Uterus (tissue), 4 donors: ENCODE data around the gene LMBRD1. TPM values are rescaled to one million over a fixed set of nuclear protein-coding genes. Genes with fewer than 3 reads are reported as not detected.

Experiments used
- DNase-seq, 2 donors: peaks; one replicate each; pipeline ENCODE4 v3.0.0-alpha.2; 2019 to 2020
- H3K27ac ChIP-seq, 2 donors: fragments of 200-600 bp; sonication (generic); 1 replicate in 1 of 2; 2 replicates in 1 of 2; pipeline ENCODE4 v1.5.1; 2016 to 2018
- H3K27me3 ChIP-seq, 2 donors: fragments of 200-600 bp; sonication (generic); one replicate each; pipeline ENCODE4 v1.5.1; 2018 to 2019; ENCODE audit warnings: control low read depth in 1 of 2
- H3K36me3 ChIP-seq, 2 donors: fragments of 200-600 bp; sonication (generic); one replicate each; pipeline ENCODE4 v1.5.1; 2019; ENCODE audit warnings: control low read depth in 1 of 2
- H3K4me1 ChIP-seq, 2 donors: fragments of 200-600 bp; sonication (generic); one replicate each; pipeline ENCODE4 v1.5.1; 2018 to 2019; ENCODE audit warnings: control low read depth in 1 of 2
- H3K4me3 ChIP-seq, 2 donors: fragments of 200-600 bp; sonication (generic); 1 replicate in 1 of 2; 2 replicates in 1 of 2; pipeline ENCODE4 v1.5.1; 2018 to 2019; ENCODE audit warnings: mild to moderate bottlenecking in 1 of 2
- H3K9me3 ChIP-seq, 2 donors: fragments of 200-600 bp; sonication (generic); one replicate each; pipeline ENCODE4 v1.5.1; 2019; ENCODE audit warnings: control low read depth in 1 of 2
- CTCF ChIP-seq, 4 experiments: fragments of 200-600 bp in 2 of 4; fragments of 450-650 bp in 2 of 4; sonication (generic) in 2 of 4; IDR thresholded peaks; one replicate each; pipeline ENCODE4 v1.5.1; 2016 to 2019; ENCODE audit warnings: antibody characterized with exemption in 4 of 4, mild to moderate bottlenecking in 2 of 4, moderate library complexity in 1 of 4
- POLR2A ChIP-seq, 2 donors: fragments of 450-650 bp; IDR thresholded peaks; one replicate each; pipeline ENCODE4 v1.6.1; 2016; ENCODE audit warnings: antibody characterized with exemption in 2 of 2, mild to moderate bottlenecking in 1 of 2, moderate library complexity in 1 of 2
- intact Hi-C: fragments of 100-400 bp; cut with DNase I; formaldehyde crosslinking; loops from one replicate; pipeline ENCODE4 v1.15.1; 2023; ENCODE audit warnings: low total_unique reads
- total RNA-seq, 4 donors: library from RNA; depleted of rRNA in 3 of 4; stranded (reverse); fragments of >200 nt in 3 of 4; gene quantifications; one replicate each; pipeline versions ENCODE4 v1.1.0 to v1.2.4, GENCODE V29; 2014 to 2023
- donor health status: DM: yes; HTN: yes; CAD: no.

The LMBRD1 gene
- total RNA-seq, 4 donors from 2014 or later: 16.9 to 82.4 (median 69.9) TPM

DNA sequence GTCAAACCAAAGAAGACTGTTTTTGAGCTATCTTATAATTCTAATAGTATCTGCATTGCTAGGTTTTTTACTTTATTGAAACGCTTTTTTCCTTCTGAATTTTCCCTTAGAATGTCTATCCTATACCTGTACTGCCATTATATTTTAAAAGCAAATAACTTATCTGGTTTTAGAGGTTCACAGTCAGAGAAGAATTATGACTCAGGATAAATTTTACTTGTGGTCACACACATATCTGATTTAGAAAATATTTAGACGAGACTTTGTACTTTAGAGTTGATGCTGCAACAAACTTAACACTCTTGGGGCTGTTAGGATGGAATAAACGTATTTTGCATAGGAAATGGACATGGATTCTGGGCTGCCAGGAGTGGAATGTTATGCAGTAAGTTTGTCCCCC, 33.0 kb downstream of the LMBRD1 start:
- no peak for DNase-seq
- intact Hi-C loops: no loop called here
- Histone ChIP-seq H3K27ac (no peak overlapping the region), H3K9me3 (no peaks in the 10 kb centered on the region), H3K4me1 (no peaks in the 10 kb centered on the region), H3K27me3 (no peaks in the 10 kb centered on the region), H3K36me3 (no peaks in the 10 kb centered on the region), H3K4me3 (no peak overlapping the region)
- TF ChIP-seq POLR2A (IDR thresholded peaks at IDR 0.05) (no peak), CTCF (IDR thresholded peaks at IDR 0.05) (no peak)

GRCh38 chr6:69761853-69762252, 35.0 kb downstream of the LMBRD1 start:
- H3K4me1 ChIP-seq: no peaks in the 10 kb centered on the region
- H3K36me3 ChIP-seq: no peaks in the 10 kb centered on the region
- no peaks in the 10 kb centered on the region for H3K27me3 ChIP-seq
- H3K27ac ChIP-seq: no peak overlapping the region
- no peak for DNase-seq
- no peak overlapping the region for H3K4me3 ChIP-seq
- no peaks in the 10 kb centered on the region for H3K9me3 ChIP-seq
- intact Hi-C loops: no loop called here
- TF ChIP-seq CTCF (IDR thresholded peaks at IDR 0.05): no peak
- TF ChIP-seq POLR2A (IDR thresholded peaks at IDR 0.05): no peak

- H3K36me3 ChIP-seq: no peaks in the 10 kb centered on the region
- no peaks in the 10 kb centered on the region for H3K9me3 ChIP-seq
- H3K4me1 ChIP-seq: no peaks in the 10 kb centered on the region
- intact Hi-C loops: no loop called here
- H3K27ac ChIP-seq: no peak overlapping the region
- H3K4me3 ChIP-seq: no peak overlapping the region
- no peaks in the 10 kb centered on the region for H3K27me3 ChIP-seq
- TF ChIP-seq CTCF (IDR thresholded peaks at IDR 0.05): no peak
- no peak for TF ChIP-seq POLR2A (IDR thresholded peaks at IDR 0.05)
- no peak for DNase-seq
These were observed 38.6 kb downstream of the LMBRD1 start for GRCh38 chr6:69758214-69758613.

DNA sequence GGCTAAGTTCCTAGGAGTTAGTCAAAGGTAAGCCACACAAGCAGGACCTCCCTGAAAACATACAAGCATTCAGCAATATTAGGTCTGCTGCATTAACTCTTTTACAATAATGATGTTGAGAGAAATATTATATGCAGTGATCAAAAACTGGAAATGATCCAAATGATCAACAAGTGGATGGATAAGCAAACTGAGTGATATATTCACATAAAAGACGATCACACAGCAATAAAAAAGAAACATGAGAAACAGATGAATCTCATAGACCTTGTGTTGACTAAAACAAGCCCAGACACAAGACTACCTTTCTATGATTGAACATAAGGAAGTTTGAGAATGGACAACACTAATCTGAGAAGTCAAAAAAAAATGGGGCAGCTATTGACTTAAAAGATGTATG, 39.9 kb downstream of the LMBRD1 start:
- no peaks in the 10 kb centered on the region for H3K27me3 ChIP-seq
- intact Hi-C loops: no loop called here
- DNase-seq: no peak
- no peak overlapping the region for H3K27ac ChIP-seq
- TF ChIP-seq CTCF (IDR thresholded peaks at IDR 0.05): no peak
- TF ChIP-seq POLR2A (IDR thresholded peaks at IDR 0.05): no peak
- H3K36me3 ChIP-seq: no peaks in the 10 kb centered on the region
- no peaks in the 10 kb centered on the region for H3K9me3 ChIP-seq
- H3K4me1 ChIP-seq: no peaks in the 10 kb centered on the region
- H3K4me3 ChIP-seq: no peak overlapping the region

DNA sequence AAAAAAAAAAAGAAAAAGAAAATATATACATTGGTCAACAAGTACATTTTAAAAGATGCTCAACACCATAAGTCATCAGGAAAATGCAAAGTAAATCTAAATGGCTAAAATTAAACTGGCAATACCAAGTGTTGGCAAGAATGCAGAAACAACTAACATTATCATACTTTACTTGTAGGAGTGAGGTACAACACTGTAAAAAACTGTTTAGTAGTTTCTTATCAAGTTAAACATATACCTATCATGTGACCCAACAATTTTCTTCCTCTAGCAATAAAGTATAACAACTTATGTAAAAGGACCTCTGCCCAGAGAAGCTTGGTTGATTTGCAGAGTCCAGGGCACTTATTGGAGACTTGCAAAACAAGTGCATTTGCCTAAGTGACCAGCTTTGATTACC, 40.4 kb downstream of the LMBRD1 start:
- no peaks in the 10 kb centered on the region for H3K27me3 ChIP-seq
- TF ChIP-seq POLR2A (IDR thresholded peaks at IDR 0.05) (no peak), CTCF (IDR thresholded peaks at IDR 0.05) (no peak)
- H3K27ac ChIP-seq: no peak overlapping the region
- no peak overlapping the region for H3K4me3 ChIP-seq
- H3K4me1 ChIP-seq: no peaks in the 10 kb centered on the region
- DNase-seq: no peak
- no peaks in the 10 kb centered on the region for H3K36me3 ChIP-seq
- intact Hi-C loops: no loop called here
- no peaks in the 10 kb centered on the region for H3K9me3 ChIP-seq
